CD4-positive, alpha-beta T cell treated with Interleukin-15 for 1 hour (primary cell): ENCODE measurements around the gene ZNF385A.
"Not testable (repeated sequence)": the region's sequence is repeated elsewhere in the genome, so short reads cannot be mapped to it uniquely, and the experiment has no call there.

Source experiments
- DNase-seq: peaks from one replicate; pipeline ENCODE4 v3.0.0-alpha.2; 2020

ZNF385A gene

GRCh38 chr12:54372113-54372806 is 12.3 kb downstream of the ZNF385A start:
- no peak for DNase-seq

DNA sequence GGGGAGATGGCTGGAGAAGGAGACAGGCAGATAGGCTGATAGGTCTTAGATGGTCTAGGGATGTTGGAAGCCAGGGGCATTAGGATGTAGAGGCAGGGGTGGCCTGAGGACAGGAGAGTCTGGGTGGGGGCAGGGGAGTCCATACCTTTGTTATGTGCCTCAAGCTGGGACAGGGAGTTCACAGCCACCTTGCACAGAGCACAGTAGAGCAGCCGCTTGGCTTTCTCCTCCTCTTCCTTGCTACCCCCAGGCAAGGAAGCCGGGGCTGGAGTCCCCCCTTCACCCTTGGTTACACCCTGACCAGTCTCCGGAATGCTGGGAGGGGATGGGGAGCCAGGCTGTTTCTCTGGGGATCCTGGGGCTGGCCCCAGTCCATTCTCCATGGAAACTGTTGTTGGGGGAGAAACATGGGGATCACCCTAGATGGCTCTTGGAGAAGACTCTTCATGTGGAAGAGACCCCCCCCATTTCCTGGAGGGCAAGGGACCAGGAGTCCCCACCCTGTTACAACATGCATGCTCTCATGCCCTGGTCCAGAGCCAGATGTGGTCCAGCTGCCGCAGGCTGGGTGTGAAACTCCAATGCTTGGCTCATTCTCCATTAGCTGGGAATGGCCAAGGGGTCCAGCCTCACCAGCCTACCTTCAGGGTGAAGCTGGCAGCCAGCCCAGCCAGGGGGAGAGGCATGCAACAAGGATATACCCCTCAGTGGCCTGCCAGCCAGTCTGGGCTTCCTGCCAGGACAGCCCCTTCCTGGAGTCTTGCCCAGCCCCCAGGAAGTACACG is 13.0 kb downstream of the ZNF385A start:
- DNase-seq, result no peak

DNA sequence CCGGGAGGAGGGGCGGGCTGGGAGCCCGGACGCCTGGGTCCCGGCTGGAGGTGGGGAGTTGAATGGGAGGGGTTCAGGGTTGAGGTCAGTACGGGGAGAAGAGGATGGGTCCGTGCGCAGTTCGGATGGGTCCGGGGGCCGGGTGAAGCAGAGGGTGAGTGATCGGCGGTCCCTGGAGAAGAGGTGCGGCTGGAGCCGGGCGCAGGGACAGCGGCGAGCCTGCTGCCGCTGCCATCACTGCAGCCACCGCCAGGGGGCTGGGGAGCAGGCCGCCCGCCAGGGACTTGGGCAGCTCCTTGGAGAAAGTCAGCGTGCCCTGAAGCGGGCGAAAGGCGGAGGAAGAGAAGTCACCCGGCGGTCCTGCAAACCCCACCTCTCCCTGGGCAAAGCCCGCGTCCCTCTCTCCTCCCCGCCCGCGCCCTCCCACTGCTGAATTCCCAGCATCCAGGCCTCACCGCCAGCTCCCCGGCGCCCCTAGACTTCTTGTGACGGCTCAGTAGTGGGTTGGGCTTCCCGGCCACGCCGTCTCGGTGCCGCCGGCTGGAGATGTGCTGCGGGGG is 14.3 kb downstream of the ZNF385A start:
- DNase-seq, result no peak

DNA sequence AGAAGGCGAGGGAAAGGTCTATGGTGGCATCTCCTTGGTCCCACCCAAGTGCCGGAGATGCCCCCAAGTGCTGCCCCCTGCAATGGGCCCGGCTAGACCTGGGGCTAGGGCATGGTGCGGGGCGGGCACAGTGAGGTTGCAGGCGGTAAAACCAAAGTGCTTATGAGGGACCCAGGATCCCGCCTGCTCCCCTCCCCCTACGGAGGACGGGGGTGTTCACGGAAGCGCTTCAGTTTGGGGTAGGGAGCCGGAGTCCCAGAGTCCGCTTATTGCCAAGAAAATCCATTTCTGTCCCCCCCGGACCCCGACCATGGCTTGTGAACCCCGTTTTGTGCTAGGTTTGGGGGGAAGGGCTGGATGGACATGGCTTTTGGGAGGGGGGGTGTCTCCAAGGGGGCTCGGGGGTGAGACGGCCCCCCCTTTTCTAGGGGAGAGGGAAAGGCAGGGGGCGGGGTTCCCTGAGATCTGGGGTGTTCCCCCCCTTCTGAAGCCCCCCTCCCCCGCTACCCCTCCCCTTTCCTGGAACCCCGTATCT is 14.9 kb downstream of the ZNF385A start:
- no peak for DNase-seq

DNA sequence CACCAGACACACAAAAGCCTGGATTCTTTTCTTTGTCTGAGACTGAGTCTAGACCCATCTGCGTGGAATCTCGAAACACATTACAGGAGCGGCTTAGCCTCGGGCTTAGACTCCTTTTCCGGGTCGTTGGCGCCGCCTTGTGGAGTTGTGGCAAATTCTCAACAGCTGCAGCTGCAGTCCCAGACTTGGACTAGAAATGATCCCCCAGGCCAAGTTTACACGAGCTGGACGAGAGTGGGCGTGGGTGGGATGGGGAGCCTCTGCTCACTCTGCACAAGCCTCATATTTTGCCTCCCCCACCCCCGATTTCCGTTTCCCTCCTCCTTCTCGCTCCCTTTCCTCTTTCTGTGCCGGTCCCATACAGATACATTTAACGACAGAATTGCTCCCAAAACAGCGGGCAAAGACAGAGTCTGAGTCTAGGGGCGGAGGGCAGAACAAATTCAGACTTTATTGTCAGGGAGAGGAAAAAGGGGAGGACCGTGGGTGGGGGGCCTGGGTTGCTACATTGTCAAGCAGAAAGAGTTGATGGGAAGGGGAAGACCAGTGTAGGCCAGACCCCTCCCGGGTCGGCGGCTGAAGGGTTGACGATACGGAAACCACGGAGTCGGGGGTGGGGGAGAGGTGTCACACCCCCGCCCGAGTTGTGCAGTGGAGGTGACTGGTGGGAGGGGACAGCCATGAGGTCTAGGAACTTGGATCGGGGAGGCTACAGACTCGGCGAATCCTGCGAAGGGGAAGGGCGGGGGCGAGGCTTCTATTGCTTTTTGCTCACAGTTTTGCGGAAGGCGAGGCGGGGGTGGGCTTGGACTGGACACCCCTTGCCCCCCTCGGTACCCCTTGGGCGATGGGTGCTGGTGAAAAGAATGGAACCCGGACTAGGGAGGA is 15.6 kb downstream of the ZNF385A start:
- DNase-seq, result peak; percentile 85

DNA sequence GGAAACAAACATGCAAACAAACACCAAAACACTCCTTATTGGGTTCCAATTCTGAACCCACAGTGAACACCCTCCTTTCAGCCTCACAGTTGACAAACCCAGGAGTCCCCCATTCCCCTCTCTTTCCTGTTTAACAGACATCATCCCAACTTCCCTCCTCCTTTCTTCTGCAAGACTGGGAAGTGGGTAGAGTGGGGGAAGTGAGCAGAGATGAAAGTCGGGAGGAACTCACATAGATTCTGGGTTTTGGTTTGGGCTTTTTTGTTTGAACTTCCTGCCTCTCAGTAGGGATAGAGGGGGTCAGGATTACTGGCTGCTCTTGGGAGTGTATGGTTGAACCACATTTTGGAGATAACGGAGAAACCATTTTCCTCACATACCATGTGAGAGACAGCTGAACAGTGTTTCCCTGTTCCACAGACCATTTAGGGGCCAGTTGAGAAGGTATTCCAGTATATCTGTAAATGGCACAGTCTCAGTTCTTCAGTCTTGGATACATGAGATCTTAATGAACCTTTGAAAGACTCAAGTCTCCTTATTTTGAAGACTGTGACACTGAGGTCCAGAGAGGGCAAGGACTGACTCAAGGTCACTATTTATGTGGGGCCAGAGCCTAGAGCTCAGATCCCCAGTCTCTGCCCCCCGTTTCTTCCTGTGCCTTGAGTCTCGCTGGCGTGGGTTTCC is 16.4 kb downstream of the ZNF385A start:
- no peak for DNase-seq

- peak; percentile 44 for DNase-seq
Observed at GRCh38 chr12:54364413-54364812, 20.1 kb downstream of the ZNF385A start, which contains the start of gene GPR84. TSS of gene GPR84 (minus strand) at chr12:54364486. CDS start at chr12:54363851, 635 bp downstream.

GRCh38 chr12:54363618-54364017 is 20.9 kb downstream of the ZNF385A start:
- no peak for DNase-seq

DNA sequence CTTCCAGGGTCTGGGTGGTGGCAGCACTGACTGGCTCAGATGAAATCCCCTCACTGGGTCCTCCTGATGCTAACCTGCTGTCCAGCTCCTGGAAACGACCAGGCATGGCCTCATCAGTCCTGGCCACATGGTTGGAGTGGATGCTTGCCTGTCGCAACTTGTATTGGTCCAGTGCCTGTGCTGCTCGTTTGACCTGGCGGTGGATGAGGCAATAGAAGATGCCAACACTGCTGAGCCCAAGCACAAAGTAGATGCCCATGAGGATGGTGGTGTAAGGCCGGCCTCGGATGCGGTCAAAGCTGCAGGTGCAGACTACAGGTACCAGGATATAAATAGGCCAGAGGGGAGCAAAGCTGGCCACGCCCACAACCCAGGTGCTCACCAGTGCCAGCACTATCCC is 21.5 kb downstream of the ZNF385A start:
- DNase-seq, result no peak

GRCh38 chr12:54360717-54361456 is 23.6 kb downstream of the ZNF385A start:
- peak; percentile 60 for DNase-seq

DNA sequence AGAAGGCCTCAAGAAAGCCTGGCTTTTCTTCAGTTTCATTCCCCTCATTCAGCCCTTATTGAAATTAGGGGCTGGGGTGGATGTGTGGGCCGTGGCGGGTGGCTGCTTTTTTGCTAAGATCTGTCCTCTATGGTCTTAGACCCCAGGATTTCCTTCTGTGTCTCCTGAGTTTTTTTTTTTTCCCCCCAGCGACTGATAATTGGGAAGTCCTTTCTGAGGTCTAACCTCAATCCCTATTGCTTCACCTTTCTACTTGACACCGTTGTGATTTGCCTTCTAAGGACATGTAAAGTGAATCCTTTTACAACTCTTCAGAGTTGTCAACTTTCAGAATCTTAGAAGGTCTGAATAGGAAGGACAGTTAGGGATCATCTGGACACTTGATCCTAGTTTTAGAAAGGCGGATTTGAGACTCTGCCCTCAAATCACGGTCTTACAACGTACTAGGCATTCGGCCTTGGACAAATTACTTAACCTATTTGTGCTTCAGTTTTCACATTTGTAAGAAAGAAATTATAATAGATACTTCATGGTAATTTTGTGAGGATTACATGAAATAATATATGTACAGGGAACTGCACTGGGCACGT is 24.7 kb downstream of the ZNF385A start:
- DNase-seq, result no peak

DNA sequence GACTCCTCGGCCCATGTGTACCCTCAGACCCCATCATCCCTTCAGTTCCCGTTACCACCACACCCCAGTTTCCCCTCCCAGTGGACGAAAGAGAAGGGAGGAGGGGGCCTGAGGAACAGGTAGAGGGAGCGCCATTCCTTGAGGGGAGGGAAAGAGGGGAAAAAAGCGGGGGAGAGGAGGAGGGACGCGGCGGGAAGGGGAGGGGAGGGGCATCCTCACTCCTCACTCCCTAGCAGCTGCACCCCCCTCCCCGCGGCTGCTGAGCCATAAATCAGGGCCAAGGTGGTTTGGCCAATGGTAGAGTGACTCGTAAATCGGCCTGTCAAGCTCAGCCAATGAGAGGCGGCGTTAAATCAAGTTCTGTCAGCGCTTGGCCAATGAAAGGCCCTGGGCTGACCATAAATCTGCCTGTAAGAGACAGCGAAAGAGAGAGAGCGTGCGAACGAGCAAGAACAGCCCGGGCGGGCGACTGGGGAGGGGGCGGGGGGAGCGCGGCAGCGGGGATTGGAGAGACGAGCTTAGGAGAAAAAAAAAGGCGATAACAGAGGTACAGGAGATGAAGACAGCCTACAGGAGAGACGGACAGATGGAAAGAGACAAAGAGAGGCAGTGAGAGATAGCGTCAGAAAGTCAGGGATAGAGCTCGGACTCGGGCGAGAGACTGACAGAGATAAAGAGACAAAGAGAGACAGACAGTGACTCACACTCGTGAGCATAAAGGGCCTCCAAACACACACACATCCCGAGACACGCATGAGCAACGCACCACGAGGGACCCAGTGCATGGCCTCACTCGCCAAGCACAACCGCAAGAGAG is 25.4 kb downstream of the ZNF385A start:
- peak; percentile 97 for DNase-seq

- no peak for DNase-seq
Observed at GRCh38 chr12:54358191-54358944, 26.2 kb downstream of the ZNF385A start.

- no peak for DNase-seq
Observed at GRCh38 chr12:54357506-54358190, 26.9 kb downstream of the ZNF385A start.

- no peak for DNase-seq
Observed at GRCh38 chr12:54356951-54357356, 27.6 kb downstream of the ZNF385A start.

DNA sequence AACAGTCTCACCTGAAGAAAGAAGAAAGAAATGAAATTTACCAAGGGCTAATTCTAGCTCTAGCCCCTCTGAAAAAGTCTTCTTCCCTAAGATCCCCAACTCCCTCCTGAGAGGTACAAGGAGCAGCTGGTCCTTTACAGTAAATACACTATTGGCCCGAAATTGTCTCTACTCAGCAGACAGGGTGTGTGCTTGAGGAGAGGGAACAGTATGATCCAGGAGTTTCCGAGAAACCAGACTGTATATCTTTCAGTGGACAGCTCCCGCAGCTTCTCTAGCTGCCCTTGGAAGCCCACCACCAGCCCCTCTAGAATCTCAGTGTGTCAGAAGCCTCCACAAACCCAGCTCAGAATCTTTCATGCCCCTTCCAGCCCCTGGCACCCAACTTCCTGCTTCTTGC is 28.3 kb downstream of the ZNF385A start:
- DNase-seq, result no peak

DNA sequence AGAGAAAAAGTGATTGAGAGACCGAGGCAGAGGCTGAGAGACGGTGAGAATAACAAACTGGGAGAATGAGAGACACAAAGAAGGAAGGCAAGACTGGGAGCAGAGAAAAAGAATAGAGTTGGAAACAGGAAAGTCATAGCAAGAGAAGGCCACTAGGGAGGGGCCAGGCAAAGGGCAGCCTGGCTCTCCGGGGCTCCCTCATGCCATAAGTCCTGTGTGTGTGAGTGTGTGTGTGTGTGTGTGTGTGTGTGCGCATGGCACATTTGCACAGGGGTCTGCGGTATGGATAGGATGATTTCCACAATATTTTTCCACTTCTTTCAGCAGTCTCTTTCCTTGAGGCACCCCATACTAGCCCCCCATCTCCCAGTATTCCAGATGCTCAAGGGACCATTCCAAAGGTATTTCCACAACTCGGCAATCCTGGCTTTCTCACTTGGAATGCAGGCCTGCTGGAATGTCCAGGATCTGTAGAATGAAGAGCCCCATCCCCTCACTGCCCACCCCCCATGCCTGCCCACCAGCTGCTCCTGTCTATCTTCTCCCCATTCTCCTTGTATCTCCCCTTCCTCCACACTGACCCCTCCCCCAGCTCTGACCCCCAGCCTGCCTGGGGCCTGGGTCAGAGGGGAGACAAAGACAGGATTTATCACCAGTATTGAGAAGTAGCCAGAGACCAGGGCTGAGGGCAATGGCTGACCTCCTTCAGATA is 29.3 kb downstream of the ZNF385A start:
- no peak for DNase-seq

DNA sequence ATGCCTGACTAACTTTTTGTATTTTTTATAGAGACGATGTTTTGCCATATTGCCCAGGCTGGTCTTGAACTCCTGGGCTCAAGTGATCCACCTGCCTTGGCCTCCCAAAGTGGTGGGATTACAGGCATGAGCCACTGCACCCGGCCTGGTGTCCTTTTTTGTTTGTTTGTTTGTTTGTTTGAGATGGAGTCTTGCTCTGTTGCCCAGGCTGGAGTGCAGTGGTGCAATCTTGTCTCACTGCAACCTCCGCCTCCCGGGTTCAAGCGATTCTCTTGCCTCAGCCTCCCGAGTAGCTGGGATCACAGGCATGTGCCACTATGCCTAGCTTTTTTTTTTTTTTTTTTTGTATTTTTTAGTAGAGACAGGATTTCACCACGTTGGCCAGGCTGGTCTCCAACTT is 30.3 kb downstream of the ZNF385A start:
- DNase-seq, result not testable (repeated sequence)
